HG03097 (cell line): Measurements from ENCODE around the gene CAMP.
"Not testable (repeated sequence)": the region's sequence is repeated elsewhere in the genome, so short reads cannot be mapped to it uniquely, and the experiment has no call there.

Experiments
- ATAC-seq: cut with Tn5 transposase; IDR thresholded peaks from one replicate; pipeline ENCODE4 v1.9.1; 2021; ENCODE audit not compliant: unreplicated experiment, low FRiP score

CAMP gene

DNA sequence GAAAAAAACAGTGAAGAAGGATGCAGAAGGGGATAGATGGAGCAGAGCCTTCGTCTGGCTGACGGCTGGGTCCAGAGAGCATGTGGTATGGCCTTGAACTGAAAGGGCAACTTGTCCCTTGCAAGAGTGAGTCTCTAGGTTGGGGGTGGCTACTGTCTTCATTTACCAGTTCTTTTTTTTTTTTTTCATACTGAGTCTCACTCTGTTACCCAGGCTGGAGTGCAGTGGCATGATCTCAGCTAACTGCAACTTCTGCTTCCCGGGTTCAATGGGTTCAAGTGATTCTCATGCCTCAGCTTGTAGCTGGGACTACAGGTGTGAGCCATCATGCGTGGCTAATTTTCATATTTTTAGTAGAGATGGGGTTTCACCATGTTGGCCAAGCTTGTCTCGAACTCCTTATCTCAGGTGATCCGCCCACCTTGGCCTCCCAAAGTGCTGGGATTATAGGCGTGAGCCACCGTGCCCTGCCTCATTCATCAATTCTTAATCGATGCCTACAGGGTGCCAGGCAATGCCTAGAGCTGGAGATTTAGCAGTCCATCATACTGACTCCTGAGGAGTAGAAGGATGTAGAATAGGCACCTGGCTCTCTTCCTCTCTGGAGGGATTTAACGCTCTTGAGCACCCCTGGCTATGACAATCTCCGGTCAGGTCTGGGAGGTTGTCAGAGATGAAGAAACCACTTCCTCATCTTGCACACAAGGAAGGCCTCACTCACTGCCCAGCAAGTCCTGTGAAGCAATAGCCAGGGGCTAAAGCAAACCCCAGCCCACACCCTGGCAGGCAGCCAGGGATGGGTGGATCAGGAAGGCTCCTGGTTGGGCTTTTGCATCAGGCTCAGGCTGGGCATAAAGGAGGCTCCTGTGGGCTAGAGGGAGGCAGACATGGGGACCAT, at the start of gene CAMP:
TSS of gene CAMP (plus strand) at position 880 of the 898 bp plus-strand sequence. CDS start at position 897, 17 bp downstream.
- ATAC-seq = no peak

- no peak for ATAC-seq
Observed at GRCh38 chr3:48178072-48178471, 45.2 kb upstream of the CAMP start.

DNA sequence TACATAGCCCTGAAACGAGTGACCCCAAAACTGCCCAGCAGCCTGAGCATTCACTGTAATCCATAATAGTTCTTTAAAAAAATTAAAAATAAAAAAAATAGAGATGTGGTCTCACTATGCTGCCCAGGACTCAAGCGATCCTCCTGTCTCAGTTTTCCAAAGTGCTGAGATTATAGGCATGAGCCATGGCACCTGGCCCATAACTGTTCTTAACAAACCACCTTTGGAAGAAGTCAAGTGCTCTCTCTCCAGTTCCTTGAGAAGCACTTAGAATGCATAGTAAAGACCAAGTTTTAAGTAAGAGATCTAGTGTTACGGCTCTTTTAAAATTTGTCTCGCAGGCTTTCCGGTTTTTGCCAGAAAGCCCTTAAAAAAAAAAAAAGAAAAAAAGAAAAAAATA, 43.3 kb upstream of the CAMP start:
- no peak for ATAC-seq

- no peak for ATAC-seq
Observed at GRCh38 chr3:48180531-48181253, 42.6 kb upstream of the CAMP start.

GRCh38 chr3:48184299-48184698, 39.0 kb upstream of the CAMP start:
- ATAC-seq = no peak

- ATAC-seq = no peak
Observed at GRCh38 chr3:48185129-48185528, 38.2 kb upstream of the CAMP start.

- no peak for ATAC-seq
Observed at GRCh38 chr3:48186631-48187300, 36.5 kb upstream of the CAMP start.

DNA sequence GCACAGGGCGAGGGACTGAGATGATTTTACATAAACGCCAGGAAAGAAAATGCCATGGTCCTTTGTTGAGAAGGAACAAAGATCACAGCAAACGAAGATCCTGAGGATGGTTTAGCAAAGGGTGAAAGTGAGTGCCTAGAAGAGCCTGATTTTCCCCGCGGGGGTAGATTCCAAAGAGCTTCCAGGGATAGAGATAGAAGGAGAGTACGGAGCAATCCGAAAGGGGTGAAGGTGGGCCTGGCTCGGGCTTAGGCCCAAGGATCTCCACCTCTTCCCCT, 36.1 kb upstream of the CAMP start:
- ATAC-seq = no peak

GRCh38 chr3:48187579-48188265, 35.6 kb upstream of the CAMP start:
- ATAC-seq = peak; percentile 29

DNA sequence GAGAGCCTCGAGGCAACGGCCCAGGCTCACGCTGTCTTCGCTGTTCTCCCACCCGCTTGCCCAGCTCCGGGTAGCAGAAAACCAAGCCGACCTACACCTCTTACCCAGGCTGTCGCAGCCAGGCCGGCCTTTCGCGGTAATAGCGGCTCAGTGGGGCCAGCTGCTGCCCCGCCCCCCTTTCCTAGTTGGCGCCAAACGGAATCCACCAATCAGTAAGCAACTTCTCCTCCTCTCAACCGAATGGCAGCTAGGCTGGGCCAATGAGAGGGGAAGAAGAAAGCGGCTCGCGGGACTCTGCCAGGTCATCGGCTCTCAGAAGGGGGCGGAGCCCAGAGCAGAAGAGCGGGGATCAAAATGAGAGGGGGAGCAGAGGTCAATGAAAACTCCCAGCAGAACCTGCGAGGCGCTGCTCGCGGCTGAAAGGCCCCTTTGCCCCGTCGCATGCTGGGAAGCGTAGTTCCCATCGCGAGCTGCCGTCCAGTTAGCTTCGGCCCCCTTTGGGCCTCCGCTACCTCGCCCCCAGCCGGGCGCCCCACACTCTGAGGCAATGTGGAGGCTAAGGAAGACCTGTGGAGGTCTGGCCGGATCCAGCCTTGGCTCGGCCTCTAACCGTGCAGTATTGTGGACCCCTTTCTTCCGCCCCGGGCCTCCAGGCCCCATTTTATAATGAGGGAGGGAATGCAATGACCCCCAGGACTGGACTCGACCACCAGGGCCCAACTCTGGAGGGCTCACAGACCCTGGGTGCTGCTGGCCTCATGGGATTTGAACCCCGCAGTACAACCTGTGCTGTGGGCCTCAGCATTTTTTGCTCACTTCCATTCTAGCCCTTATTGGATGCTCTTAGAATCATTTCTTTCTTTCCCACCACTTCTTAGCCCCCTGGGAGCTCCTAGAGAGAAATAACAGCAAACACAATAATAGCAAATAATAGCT, 34.8 kb upstream of the CAMP start, which contains the start of gene CDC25A:
TSS of gene CDC25A (minus strand) at position 152 of the 936 bp plus-strand sequence. CDS start 470 bp downstream, outside the sequence.
- peak; percentile 89 for ATAC-seq

DNA sequence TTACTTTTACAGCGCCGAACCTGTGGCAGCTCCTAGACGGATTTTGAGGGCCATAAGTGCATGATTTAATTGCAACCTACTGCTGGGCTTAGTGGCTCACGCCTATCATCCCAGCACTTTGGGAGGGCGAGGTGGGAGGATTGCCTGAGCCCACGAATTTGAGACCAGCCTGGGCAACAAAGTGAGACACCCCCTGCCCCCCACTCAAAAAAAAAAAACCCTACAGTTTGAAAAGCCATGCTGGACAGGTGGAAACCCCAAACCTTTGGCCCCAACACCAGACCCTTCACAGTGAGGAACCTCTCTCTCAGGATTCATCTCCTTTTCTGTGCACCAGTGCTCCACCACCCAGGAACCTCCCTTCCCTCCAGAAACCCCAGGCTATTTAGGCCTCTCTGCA, 34.0 kb upstream of the CAMP start:
- ATAC-seq = no peak

DNA sequence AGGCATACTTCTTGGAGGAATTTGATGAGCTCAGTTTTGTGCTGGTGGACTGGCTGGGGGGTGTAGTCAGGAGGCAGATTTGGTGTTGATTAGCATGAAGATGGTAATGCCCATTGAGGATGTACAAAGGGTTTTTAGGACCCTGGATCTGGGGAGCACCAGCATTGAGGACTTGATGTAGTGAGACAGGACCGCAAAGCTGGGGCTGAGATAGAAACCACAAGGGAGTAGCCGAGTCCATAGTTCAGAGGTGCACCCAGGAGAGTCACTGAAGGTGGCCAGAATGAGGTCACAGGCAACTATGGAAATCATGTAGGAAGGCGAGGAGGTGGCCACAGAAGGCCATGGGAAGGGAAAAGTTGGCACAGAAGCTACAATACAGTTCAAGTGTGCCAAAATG, 32.4 kb upstream of the CAMP start:
- ATAC-seq = no peak

GRCh38 chr3:48194446-48195071, 28.7 kb upstream of the CAMP start:
- no peak for ATAC-seq

DNA sequence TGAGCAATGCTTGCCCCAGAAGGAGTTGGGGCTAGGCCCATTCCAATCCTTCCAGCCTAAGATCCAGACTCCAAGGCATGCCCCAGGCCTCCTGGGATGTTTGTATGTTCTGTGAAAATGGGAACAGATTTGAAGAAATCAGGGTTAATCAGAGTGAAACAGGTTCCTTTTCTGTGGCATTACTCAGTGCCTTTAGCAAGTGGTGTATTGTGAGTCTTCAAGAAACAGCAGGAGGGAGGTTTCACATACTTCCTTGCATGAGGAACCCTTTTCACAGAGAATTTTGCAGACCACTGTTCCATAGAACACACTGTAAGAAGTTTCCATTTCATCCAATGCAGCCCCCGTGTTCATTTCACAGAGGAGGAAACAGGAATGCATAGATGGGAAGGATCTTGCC, 26.7 kb upstream of the CAMP start:
- ATAC-seq = no peak

DNA sequence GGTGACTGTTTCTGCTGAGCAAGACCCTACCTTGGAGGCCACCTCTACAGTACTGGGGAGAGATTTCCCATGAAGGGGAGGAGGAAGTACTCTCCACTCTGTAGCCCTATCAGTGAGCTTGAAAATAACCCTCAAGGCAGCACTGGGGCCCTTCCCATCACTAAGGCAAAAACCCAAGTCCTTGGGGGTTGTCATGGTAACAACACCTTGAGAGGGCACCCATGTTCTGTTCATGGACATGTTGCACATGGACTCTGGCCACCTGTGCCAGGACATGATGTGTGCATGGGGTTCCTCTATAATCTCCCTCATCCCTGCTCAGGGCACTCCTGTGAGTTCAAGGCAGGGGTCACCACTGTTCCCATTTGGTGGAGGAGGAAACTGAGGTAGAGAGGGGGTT, 24.2 kb upstream of the CAMP start:
- ATAC-seq = no peak

GRCh38 chr3:48202632-48203031, 20.7 kb upstream of the CAMP start:
- no peak for ATAC-seq

DNA sequence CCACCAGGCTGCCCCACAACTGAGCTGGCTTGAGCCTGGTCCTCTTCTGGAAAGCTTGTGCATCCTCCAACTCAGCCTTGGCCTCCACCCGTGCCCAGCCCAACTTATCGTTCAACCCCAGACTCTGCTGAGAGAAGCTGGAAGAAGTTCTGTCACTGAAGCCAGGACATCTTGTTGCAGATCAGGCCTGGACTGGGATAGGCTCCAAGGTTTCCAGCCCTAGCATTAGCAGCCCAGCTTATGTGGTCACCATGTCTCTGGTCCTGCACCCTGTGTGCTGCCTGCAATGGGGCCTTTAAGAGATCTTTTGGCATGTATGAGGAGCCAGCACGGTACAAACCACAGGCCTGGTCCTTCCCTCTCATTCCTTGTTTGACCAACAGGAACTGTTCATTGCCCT, 15.2 kb upstream of the CAMP start:
- ATAC-seq = no peak

DNA sequence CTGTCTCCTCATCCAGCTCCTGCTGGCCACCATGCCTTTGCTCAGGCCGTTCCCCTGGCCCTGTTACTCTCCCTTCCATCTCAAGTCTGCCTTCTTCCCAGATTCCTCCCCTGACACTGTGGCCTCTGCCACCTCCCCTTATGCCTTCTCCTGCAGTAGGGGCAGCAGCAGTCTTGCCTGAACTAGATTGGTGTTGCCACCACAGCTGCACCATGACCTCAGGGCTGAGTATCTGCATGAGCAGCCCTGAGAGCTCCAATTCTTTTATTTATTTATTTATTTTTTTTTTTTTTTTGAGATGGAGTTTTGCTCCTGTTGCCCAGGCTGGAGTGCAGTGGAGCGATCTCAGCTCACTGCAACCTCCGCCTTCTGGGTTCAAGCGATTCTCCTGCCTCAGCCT, 13.8 kb upstream of the CAMP start:
- no peak for ATAC-seq

DNA sequence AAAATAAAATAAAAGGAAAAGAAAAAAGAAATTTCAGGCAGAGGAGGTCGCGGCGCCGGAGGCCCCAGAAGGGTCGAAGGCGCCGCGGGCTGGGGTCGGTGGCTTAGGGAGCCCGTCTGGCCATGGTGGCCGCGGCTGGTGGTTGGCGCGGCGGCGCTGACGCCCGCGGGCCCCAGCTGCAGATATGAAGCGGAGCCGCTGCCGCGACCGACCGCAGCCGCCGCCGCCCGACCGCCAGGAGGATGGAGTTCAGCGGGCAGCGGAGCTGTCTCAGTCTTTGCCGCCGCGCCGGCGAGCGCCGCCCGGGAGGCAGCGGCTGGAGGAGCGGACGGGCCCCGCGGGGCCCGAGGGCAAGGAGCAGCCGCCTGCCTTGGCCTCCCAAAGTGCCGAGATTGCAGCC, 12.8 kb upstream of the CAMP start:
- ATAC-seq = not testable (repeated sequence)
